Measurements from ENCODE around the gene BPIFB4. TPM values are rescaled to one million over a fixed set of nuclear protein-coding genes. Genes with fewer than 3 reads are reported as not detected.
"Not testable (repeated sequence)": the region's sequence is repeated elsewhere in the genome, so short reads cannot be mapped to it uniquely, and the experiment has no call there.

BPIFB4 gene
- total RNA-seq, 1 experiment from 2014 or later, result not detected

DNA sequence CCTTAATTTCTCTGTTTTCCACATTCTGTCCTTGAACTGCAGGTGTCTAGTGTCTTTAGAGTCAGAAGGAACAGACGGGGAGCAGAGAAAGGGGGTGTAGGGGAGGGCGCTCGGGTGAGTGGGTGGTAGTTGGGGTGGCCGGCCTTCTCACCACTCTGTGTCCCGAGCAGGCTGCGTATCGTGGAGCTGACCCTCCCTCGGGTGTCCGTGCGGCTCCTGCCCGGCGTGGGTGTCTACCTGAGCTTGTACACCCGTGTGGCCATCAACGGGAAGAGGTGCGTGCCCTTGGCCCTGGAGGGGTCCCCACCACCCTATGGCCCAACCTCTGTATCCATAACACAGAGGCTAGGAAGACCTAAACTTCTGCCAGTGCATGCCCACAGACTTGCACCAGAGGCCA lies 5.3 kb downstream of the BPIFB4 start:
- DNase-seq (ENCODE audit: low read depth in 1 of 2, low spot score in 2 of 2), result no peak
- H3K27ac ChIP-seq, result no peak overlapping the region
- H3K27me3 ChIP-seq (replicated peaks), result no peaks in the 10 kb centered on the region
- no peak overlapping the region for H3K4me3 ChIP-seq
- no peaks in the 10 kb centered on the region for H3K9me3 ChIP-seq (replicated peaks)
- H3K36me3 ChIP-seq, result no peaks in the 10 kb centered on the region
- peaks cover 6% of the 10 kb centered on the region for H3K4me1 ChIP-seq (replicated peaks)

DNA sequence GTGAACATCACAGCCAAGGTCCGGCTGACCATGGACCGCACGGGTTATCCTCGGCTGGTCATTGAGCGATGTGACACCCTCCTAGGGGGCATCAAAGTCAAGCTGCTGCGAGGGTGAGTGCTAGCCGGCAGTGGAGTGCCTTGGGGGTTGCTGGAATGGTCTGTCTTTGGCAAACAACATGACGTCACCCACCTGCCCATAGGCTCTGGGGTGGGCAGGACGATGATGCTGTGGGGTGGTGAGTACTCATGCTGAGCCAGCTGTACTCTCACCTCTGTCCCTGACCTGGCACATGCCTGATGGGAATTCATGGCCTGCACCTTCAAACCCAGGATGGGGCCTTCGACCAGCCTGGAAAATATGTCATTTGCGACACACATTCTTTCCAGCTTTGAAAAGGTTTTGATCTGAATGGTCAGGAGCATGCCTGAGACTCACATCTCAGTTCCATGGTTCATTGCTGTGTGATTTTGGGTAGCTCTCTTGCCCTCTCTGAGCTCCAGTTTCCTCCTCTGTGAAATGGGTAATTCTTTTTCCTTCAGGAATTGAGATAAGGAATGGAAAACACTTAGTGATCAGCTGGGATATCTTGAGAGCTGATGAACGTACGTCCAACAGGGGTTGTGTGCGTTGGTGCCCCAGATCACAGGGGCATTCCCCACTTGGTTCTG lies 6.7 kb downstream of the BPIFB4 start:
- H3K4me3 ChIP-seq, result no peak overlapping the region
- peaks cover 6% of the 10 kb centered on the region for H3K4me1 ChIP-seq (replicated peaks)
- no peaks in the 10 kb centered on the region for H3K27me3 ChIP-seq (replicated peaks)
- no peaks in the 10 kb centered on the region for H3K36me3 ChIP-seq
- no peak overlapping the region for H3K27ac ChIP-seq
- no peak for DNase-seq (ENCODE audit: low read depth in 1 of 2, low spot score in 2 of 2)
- H3K9me3 ChIP-seq (replicated peaks), result no peaks in the 10 kb centered on the region

DNA sequence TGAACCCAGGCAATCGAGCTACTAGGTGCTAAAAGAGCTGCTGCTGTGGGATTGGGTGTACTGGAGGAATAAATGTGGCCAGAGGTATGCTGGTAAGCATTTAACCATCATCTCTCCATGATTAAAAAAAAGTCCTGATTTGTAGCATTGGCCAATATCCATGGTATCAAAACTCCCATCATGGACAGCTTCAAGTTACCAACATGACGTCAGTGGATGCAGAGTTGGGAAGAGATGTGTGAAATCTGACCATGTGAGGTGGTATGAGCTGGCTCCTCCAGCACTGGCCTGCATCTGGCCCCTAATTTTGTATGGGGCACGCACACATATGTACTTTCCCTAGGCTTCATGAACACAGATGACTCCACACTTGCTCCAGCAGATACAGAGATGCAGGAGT lies 11.7 kb downstream of the BPIFB4 start:
- Histone ChIP-seq H3K4me1 (replicated peaks) (peaks cover 6% of the 10 kb centered on the region), H3K9me3 (replicated peaks) (no peaks in the 10 kb centered on the region), H3K27me3 (replicated peaks) (no peaks in the 10 kb centered on the region), H3K27ac (no peak overlapping the region), H3K4me3 (no peak overlapping the region), H3K36me3 (no peaks in the 10 kb centered on the region)
- DNase-seq (ENCODE audit: low read depth in 1 of 2, low spot score in 2 of 2), result no peak

DNA sequence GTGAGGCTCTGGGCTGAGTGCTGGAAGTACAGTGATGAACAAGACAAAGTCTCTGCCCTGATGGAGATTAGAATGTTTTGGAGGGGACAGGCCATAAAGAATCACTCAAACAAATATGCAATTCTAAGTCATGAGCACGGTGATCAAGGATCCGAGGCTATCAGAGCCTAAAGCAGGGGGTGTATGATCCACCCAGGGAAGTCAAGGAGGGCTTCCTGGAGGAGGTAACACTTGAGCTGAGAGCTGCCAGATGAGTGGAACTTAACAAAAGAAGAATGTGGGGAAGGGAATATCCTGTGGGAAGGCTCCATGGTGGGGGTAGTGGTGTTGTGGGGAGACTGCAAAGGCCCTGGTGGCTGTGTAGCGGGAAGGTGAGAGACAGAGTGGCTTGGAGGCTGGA lies 12.2 kb downstream of the BPIFB4 start:
- H3K36me3 ChIP-seq, result no peaks in the 10 kb centered on the region
- H3K27ac ChIP-seq, result no peak overlapping the region
- no peaks in the 10 kb centered on the region for H3K9me3 ChIP-seq (replicated peaks)
- H3K4me3 ChIP-seq, result no peak overlapping the region
- no peaks in the 10 kb centered on the region for H3K27me3 ChIP-seq (replicated peaks)
- H3K4me1 ChIP-seq (replicated peaks), result peaks cover 6% of the 10 kb centered on the region
- DNase-seq (ENCODE audit: low read depth in 1 of 2, low spot score in 2 of 2), result no peak

DNA sequence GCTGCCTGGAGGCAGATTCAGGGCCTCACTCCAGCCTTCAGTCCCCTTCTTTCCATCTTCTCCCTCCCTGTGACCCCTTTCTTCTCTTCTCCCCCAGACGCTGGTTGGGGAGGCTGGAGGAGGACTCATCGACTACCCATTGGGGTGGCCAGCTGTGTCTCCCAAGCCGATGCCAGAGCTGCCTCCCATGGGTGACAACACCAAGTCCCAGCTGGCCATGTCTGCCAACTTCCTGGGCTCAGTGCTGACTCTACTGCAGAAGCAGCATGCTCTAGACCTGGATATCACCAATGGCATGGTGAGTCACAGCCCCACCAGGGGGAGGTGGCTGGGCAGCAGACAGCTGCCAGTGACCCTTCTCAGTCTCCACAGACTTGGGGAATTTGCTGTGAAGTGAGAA lies 12.9 kb downstream of the BPIFB4 start:
- no peak overlapping the region for H3K4me3 ChIP-seq
- no peaks in the 10 kb centered on the region for H3K27me3 ChIP-seq (replicated peaks)
- peaks cover 6% of the 10 kb centered on the region for H3K4me1 ChIP-seq (replicated peaks)
- H3K27ac ChIP-seq, result no peak overlapping the region
- H3K36me3 ChIP-seq, result no peaks in the 10 kb centered on the region
- H3K9me3 ChIP-seq (replicated peaks), result no peaks in the 10 kb centered on the region
- DNase-seq (ENCODE audit: low read depth in 1 of 2, low spot score in 2 of 2), result no peak

DNA sequence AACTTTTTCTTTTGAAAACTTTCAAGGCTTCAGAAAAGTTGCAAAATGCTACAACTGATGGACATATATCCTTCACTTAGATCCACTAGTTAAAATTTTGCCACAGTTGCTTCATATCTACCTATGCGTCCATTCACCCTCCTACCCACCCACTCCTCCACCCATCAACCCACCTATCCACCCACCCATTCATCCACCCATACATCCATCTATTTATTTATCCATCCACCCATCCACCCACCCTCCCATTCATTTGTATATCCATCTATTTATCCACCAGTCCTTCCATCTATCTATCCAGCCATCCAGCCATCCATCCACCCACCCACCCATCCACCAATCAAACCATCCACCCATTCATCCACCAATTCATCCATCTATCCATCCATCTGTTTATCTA lies 13.6 kb downstream of the BPIFB4 start:
- Histone ChIP-seq H3K4me3 (no peak overlapping the region), H3K9me3 (replicated peaks) (no peaks in the 10 kb centered on the region), H3K27me3 (replicated peaks) (no peaks in the 10 kb centered on the region), H3K36me3 (no peaks in the 10 kb centered on the region), H3K4me1 (replicated peaks) (peaks cover 6% of the 10 kb centered on the region), H3K27ac (no peak overlapping the region)
- no peak for DNase-seq (ENCODE audit: low read depth in 1 of 2, low spot score in 2 of 2)

DNA sequence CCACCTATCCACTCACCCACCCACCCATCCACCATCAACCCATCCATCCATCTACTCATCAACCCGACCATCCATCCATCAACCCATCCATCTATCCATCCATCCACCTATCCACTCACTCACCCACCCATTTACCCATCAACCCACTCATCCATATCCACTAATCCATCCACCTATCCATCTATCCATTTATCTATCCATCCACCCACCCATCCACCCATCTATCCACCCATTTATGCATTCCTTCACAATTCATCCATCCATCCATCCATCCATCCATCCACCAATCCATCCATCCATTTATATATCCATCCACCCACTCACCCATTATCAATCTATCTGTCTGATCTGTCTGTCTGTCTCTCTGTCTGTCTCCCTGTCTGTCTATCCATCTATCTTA lies 14.1 kb downstream of the BPIFB4 start:
- no peak overlapping the region for H3K27ac ChIP-seq
- no peaks in the 10 kb centered on the region for H3K36me3 ChIP-seq
- peaks cover 6% of the 10 kb centered on the region for H3K4me1 ChIP-seq (replicated peaks)
- H3K27me3 ChIP-seq (replicated peaks), result no peaks in the 10 kb centered on the region
- no peaks in the 10 kb centered on the region for H3K9me3 ChIP-seq (replicated peaks)
- H3K4me3 ChIP-seq, result no peak overlapping the region
- DNase-seq (ENCODE audit: low read depth in 1 of 2, low spot score in 2 of 2), result no peak

DNA sequence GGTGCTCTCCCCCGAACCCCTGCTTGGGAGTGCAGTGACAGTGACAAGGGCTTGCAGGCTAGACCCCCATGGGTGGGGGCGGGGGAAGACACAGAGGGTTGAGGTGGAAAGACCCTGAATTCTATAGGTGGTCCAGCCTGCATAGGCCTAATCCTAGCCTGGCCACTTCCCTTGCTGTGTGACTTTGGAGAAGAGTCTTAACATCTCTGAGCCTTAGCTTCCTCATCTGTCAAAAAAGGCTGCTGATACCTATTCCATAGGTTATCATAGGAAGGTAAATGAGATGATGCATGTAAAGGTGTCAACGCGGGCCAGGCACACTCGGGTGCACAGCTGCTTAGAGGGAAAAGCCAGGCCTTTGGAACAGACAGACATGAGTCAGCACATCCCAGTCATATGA lies 15.8 kb downstream of the BPIFB4 start:
- H3K36me3 ChIP-seq, result no peaks in the 10 kb centered on the region
- no peaks in the 10 kb centered on the region for H3K4me1 ChIP-seq (replicated peaks)
- H3K27ac ChIP-seq, result no peak overlapping the region
- H3K27me3 ChIP-seq (replicated peaks), result no peaks in the 10 kb centered on the region
- no peak overlapping the region for H3K4me3 ChIP-seq
- H3K9me3 ChIP-seq (replicated peaks), result no peaks in the 10 kb centered on the region
- no peak for DNase-seq (ENCODE audit: low read depth in 1 of 2, low spot score in 2 of 2)

DNA sequence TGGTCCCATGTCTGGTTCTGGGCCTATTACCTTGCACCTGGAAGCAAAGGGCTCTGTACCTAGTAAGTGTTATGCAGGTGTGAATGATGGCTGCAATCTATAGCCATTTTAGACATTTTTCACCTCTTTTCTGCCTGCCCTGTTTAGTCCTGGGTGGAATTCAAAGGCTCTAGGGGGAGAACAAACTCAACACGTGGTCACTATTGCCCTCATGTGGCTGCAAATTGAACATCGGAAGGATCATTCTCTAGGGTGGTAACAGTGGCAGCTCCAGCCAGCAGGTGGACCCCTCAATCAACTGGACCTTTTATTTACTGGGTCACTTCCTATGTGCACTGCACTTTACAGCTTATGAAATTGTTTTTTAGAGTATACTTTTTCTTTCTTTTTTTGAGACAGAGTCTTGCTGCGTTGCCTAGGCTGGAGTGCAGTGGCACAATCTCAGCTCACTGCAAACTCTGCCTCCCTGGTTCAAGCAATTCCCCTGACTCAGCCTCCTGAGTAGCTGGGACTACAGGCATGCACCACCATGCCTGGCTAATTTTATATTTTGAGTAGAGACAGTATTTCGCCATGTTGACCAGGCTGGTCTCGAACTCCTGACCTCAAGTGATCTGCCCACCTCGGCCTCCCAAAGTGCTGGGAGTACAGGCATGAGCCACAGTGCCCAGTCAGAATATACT lies 16.6 kb downstream of the BPIFB4 start:
- H3K36me3 ChIP-seq; H3K27ac ChIP-seq; H3K4me3 ChIP-seq; H3K9me3 ChIP-seq (replicated peaks); H3K27me3 ChIP-seq (replicated peaks); H3K4me1 ChIP-seq (replicated peaks): not testable (repeated sequence)
- DNase-seq (ENCODE audit: low read depth in 1 of 2, low spot score in 2 of 2), result peak; percentile 52 to 62

DNA sequence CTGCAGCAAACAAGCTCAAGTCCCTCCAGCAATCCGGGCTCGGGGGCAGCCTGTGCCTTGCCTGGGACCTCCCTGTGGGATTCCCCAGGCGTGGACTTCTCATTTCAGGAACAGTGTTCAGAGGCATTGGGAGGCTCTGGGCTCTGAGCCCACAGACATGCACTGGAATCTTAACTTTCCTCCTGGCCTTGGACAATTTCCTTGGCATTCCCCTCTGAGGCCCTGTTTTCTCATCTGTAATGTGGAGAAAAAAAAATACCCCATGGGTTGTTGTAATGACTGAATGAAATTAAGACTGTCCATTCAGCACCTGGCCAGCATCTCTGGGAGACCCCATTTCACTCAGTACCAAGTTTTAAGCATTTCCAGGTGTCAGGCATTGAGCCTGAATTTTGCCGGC lies 17.6 kb downstream of the BPIFB4 start:
- DNase-seq (ENCODE audit: low read depth in 1 of 2, low spot score in 2 of 2), result no peak
- Histone ChIP-seq H3K36me3 (no peaks in the 10 kb centered on the region), H3K27me3 (replicated peaks) (no peaks in the 10 kb centered on the region), H3K27ac (no peak overlapping the region), H3K9me3 (replicated peaks) (no peaks in the 10 kb centered on the region), H3K4me1 (replicated peaks) (no peaks in the 10 kb centered on the region), H3K4me3 (no peak overlapping the region)

DNA sequence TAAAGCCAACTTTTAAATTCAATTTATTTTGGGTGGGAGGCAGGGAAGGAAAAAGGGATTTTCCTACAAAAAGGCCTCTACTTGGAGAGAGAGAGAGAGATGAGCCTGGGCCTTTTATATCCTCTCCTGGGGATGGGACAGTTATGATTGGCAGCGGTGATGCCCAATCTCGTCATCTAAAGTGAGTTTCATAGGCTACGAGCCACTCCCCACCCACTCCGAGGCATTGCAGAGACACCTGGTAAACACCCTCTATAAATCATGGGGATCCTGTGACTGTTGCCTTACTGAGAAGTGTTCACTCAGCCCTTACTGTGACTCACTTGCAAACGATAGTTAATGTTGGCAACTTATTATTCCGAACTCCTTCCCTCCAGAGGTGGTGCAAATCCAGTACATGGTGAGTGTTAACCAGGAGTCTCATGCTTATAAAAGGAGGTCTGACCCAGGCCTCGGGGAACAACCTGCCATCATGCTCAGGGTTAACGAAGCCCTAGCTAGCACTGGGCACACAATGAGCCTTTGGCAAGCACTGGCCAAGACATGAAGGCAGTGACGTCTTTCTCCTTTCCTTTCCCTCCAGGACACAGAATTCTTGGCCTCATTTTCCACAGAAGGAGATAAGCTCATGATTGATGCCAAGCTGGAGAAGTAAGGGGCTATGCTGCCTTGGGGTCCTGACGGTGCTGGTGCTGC lies 20.5 kb downstream of the BPIFB4 start:
- no peak overlapping the region for H3K27ac ChIP-seq
- H3K36me3 ChIP-seq, result no peaks in the 10 kb centered on the region
- no peaks in the 10 kb centered on the region for H3K9me3 ChIP-seq (replicated peaks)
- H3K4me1 ChIP-seq (replicated peaks), result no peaks in the 10 kb centered on the region
- DNase-seq (ENCODE audit: low read depth in 1 of 2, low spot score in 2 of 2), result no peak
- H3K27me3 ChIP-seq (replicated peaks), result no peaks in the 10 kb centered on the region
- no peak overlapping the region for H3K4me3 ChIP-seq

DNA sequence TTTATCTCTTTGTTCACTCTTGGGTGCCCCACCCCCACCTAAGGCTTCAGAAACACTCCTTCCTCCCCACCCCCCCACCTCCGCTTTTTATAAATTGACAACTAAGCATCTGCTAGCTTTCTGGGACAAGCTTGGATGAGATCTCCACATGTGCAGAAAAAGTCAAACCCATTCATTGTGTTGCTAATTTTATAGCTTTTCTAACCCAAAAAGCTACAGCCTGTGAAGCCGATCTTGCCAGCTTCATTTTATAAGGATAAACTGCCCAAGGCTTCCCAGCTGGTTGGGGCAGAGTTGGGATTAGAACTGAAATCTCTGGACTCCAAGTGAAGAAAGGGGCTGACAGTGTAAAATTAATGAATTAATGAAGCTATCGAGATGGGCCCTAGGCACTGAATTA lies 24.1 kb downstream of the BPIFB4 start:
- Histone ChIP-seq H3K36me3 (no peaks in the 10 kb centered on the region), H3K27ac (no peak overlapping the region), H3K27me3 (replicated peaks) (no peaks in the 10 kb centered on the region), H3K4me1 (replicated peaks) (no peaks in the 10 kb centered on the region), H3K4me3 (no peak overlapping the region), H3K9me3 (replicated peaks) (no peaks in the 10 kb centered on the region)
- no peak for DNase-seq (ENCODE audit: low read depth in 1 of 2, low spot score in 2 of 2)

DNA sequence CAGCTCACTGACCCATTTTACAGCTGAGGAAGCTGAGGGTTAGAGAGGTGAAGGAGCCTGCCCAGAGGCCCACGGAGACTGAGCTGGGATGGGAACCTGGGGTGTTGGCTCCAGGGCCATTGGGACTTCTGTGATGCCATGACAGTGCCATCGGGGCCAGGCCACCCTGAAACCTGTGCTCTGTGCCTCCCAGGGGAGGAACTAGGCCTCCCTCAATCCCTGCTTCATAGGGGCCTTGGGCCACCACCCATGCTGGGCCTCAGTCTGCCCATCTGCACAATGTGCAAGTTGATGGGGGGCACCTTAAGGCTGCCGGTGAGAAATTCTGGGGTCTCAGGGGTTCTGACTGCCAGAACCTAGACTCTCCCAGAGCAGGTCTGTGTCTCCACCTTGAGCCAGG lies 24.9 kb downstream of the BPIFB4 start:
- H3K27me3 ChIP-seq (replicated peaks), result no peaks in the 10 kb centered on the region
- H3K4me3 ChIP-seq, result no peak overlapping the region
- no peak for DNase-seq (ENCODE audit: low read depth in 1 of 2, low spot score in 2 of 2)
- H3K27ac ChIP-seq, result no peak overlapping the region
- no peaks in the 10 kb centered on the region for H3K36me3 ChIP-seq
- no peaks in the 10 kb centered on the region for H3K4me1 ChIP-seq (replicated peaks)
- H3K9me3 ChIP-seq (replicated peaks), result no peaks in the 10 kb centered on the region

DNA sequence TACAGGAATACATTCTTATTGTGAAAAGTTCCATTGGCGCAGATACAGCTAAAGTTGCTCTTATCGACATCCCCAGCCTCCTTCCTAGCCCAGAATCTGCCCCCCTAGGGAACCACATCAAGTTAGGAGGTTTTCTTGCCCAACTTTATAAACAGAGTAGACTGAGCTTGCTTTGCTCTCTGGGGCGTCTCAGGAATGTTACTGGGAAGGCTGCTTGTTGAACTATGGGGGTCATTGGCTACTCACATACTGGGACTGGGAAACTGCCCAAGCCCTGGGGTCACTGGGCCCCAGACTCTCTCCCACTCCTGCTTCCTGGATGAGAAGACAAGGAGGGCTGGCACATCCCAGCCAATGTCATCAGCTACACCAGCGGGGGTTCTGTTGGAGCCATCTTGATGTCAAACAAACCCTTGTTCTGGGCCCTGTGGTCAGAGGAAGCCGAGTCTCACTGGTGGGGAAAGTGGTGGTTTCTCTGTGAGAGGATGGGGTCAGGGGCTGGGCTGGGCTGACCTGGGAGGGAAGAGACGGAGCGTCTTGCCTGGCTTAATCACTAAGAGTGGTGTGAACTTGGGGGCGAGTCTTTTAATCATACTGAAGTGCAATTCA lies 26.0 kb downstream of the BPIFB4 start:
- DNase-seq (ENCODE audit: low read depth in 1 of 2, low spot score in 2 of 2), result no peak
- H3K27ac ChIP-seq, result no peak overlapping the region
- H3K4me3 ChIP-seq, result no peak overlapping the region
- H3K9me3 ChIP-seq (replicated peaks), result no peaks in the 10 kb centered on the region
- no peaks in the 10 kb centered on the region for H3K27me3 ChIP-seq (replicated peaks)
- H3K4me1 ChIP-seq (replicated peaks), result 0 out of 2 replicates have a peak, but pooled peaks cover 3% of the 10 kb centered on the region
- no peaks in the 10 kb centered on the region for H3K36me3 ChIP-seq

Measured in SJSA1 (cell line).